Natural killer cell (primary cell): ENCODE data around the gene NPAS3. TPM values are rescaled to one million over a fixed set of nuclear protein-coding genes. Genes with fewer than 3 reads are reported as not detected.

Source experiments
- ATAC-seq, 3 donors: fragments of 150-1000 bp in 2 of 3; fragments of 200-7000 bp in 1 of 3; cut with Tn5 transposase; 1 replicate in 1 of 3; 2 replicates in 2 of 3; pipeline ENCODE4 v1.10.0; 2021; ENCODE audit warnings: mild to moderate bottlenecking in 2 of 3, moderate library complexity in 2 of 3
- DNase-seq, 2 donors: peaks; one replicate each; pipeline versions ENCODE4 v3.0.0 to v3.0.0-alpha.2; 2013 to 2021; ENCODE audit warnings: mixed read lengths in 1 of 2
- H3K27ac ChIP-seq: one replicate; pipeline ENCODE4 v1.5.1; 2013; ENCODE audit warnings: mild to moderate bottlenecking, low read length
- H3K27me3 ChIP-seq: one replicate; pipeline ENCODE4 v1.6.1; 2013; ENCODE audit warnings: low read length; ENCODE audit not compliant: control insufficient read depth, insufficient read depth
- H3K36me3 ChIP-seq: one replicate; pipeline ENCODE4 v1.6.1; 2013; ENCODE audit warnings: low read length; ENCODE audit not compliant: control insufficient read depth, insufficient read depth
- H3K4me1 ChIP-seq: one replicate; pipeline ENCODE4 v1.6.1; 2013; ENCODE audit warnings: low read length; ENCODE audit not compliant: control insufficient read depth, insufficient read depth
- H3K4me3 ChIP-seq: one replicate; pipeline ENCODE4 v1.5.1; 2013; ENCODE audit warnings: low read length
- H3K9me3 ChIP-seq: one replicate; pipeline ENCODE4 v1.6.1; 2013; ENCODE audit warnings: low read length; ENCODE audit not compliant: control insufficient read depth, insufficient read depth
- H3K27ac Mint-ChIP-seq, 2 donors: one replicate each; pipeline ENCODE4 v1.8.0; 2022; ENCODE audit warnings: mild to moderate bottlenecking in 2 of 2, mixed read lengths in 2 of 2, moderate library complexity in 1 of 2
- H3K27me3 Mint-ChIP-seq, 2 donors: one replicate each; pipeline ENCODE4 v1.8.0; 2022; ENCODE audit warnings: low read depth in 2 of 2, mixed read lengths in 2 of 2
- H3K36me3 Mint-ChIP-seq: one replicate; pipeline ENCODE4 v1.8.0; 2022; ENCODE audit warnings: mixed read lengths
- H3K4me1 Mint-ChIP-seq, 2 donors: one replicate each; pipeline ENCODE4 v1.8.0; 2022; ENCODE audit warnings: mixed read lengths in 2 of 2
- H3K4me3 Mint-ChIP-seq: one replicate; pipeline ENCODE4 v1.8.0; 2022; ENCODE audit warnings: mild to moderate bottlenecking, moderate library complexity, mixed read lengths
- H3K9me3 Mint-ChIP-seq, 2 donors: one replicate each; pipeline ENCODE4 v1.8.0; 2022; ENCODE audit warnings: mixed read lengths in 2 of 2
- CTCF ChIP-seq: fragments of 200-600 bp; IDR thresholded peaks from one replicate; pipeline ENCODE4 v1.8.0; 2022; ENCODE audit warnings: antibody characterized with exemption
- WGBS: methylation state at CpG from one replicate; pipeline ENCODE4 v1.1.7; 2013; ENCODE audit warnings: missing lambda C conversion rate; ENCODE audit not compliant: insufficient coverage; 5-methylcytosine and 5-hydroxymethylcytosine counted together
- intact Hi-C: fragments of 100-400 bp; cut with micrococcal nuclease; formaldehyde crosslinking; loops from one replicate; pipeline ENCODE4 v1.14.2; 2022
- total RNA-seq, 4 donors: library from RNA; stranded (reverse); fragments of 120-200 nt in 1 of 4; gene quantifications; one replicate each; pipeline versions ENCODE4 v1.2.3 to v1.2.4, GENCODE V29; 2013 to 2022

Gene NPAS3
- total RNA-seq, 3 donors from 2014 or later (not counting 1 experiment from before 2014, with no cell fraction given) = not detected

DNA sequence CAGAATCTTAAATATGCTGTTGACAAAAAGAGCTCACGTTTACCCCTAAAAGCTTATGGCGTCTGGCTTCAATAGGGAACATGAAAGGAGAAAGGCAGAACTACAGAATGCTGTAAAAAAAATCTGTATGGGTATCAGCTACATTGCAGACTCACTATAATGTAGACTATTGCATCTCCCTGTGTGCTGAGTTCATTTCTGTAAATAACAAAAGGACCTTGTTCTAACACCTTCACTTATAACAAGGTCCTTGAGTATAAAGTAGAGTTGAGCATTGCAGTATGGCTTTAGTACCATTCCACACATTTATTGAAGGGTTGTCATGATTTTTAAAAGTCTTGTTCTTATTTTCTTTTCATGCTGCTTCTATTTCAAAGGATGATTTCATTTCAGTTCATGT lies 165.3 kb downstream of the NPAS3 start:
- WGBS = 100% methylated on average over 2 of the region's 2 CpGs

DNA sequence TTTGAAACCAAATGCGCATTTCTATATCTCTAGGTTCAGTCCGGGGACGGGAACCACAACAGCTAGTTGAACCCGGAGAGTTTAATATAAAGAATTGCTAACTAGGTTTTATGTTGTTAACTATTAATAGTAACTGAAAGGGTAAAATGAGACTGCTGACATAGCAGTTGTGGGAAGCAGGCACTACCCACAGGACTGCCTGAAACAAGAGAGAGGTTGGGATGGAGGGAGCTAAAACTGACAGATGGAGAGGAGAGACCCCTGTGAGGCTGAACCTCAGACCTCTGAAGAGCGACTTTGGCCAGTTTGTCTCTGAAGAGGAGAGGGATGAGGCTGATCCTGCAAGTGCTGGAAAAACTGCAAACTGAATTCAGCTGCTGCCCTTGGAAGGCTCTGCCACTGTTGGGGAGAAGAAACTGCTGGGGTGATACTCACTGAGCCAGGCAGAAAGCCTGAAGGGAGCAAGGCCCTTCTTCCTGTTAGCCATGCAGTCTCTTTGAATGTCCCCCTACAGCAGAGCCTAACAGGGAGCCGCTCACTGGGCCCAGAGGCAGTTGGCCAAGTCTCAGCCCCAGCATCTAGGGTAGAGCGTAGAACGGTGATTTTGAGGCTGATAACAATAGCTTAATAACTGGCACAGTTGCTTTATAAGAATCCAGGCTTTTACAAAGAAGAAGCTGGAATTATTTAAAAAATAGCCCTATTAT lies 172.2 kb downstream of the NPAS3 start:
- no peak overlapping the region for H3K27ac ChIP-seq

More for the DNA sequence above, 165.3 kb downstream of the NPAS3 start:
- no peak for TF ChIP-seq CTCF
- H3K27me3 Mint-ChIP-seq = no peaks in the 10 kb centered on the region
- peaks cover 10 to 12% of the 10 kb centered on the region in 2 donors for H3K9me3 Mint-ChIP-seq
- H3K36me3 Mint-ChIP-seq = no peaks in the 10 kb centered on the region
- H3K4me3 Mint-ChIP-seq = no peak overlapping the region
- intact Hi-C loops = no loop called here
- Histone ChIP-seq H3K27me3 (no peaks in the 10 kb centered on the region), H3K4me1 (no peaks in the 10 kb centered on the region), H3K27ac (no peak overlapping the region), H3K9me3 (peaks cover 4% of the 10 kb centered on the region), H3K36me3 (no peaks in the 10 kb centered on the region), H3K4me3 (no peak overlapping the region)
- DNase-seq = no peak
- H3K4me1 Mint-ChIP-seq = no peaks in the 10 kb centered on the region
- ATAC-seq = no peak
- H3K27ac Mint-ChIP-seq = no peak overlapping the region

GRCh38 chr14:33114331-33114730 lies 175.7 kb downstream of the NPAS3 start:
- no peak overlapping the region for H3K27ac ChIP-seq
- H3K36me3 Mint-ChIP-seq = no peaks in the 10 kb centered on the region
- no peak overlapping the region for H3K27ac Mint-ChIP-seq
- intact Hi-C loops = no loop called here
- no peak overlapping the region for H3K4me3 ChIP-seq
- H3K27me3 Mint-ChIP-seq = no peaks in the 10 kb centered on the region
- no peak for ATAC-seq
- WGBS = 84% methylated on average over 3 of the region's 3 CpGs
- DNase-seq = no peak
- H3K9me3 Mint-ChIP-seq = peaks cover 5 to 10% of the 10 kb centered on the region in 2 donors
- H3K4me3 Mint-ChIP-seq = no peak overlapping the region
- no peaks in the 10 kb centered on the region for H3K36me3 ChIP-seq
- H3K4me1 ChIP-seq = no peaks in the 10 kb centered on the region
- H3K4me1 Mint-ChIP-seq = no peaks in the 10 kb centered on the region
- no peak for TF ChIP-seq CTCF
- no peaks in the 10 kb centered on the region for H3K27me3 ChIP-seq
- H3K9me3 ChIP-seq = no peaks in the 10 kb centered on the region

More for the DNA sequence above, 172.2 kb downstream of the NPAS3 start:
- Mint-ChIP-seq H3K4me1 (no peaks in the 10 kb centered on the region), H3K27ac (no peak overlapping the region), H3K4me3 (no peak overlapping the region), H3K36me3 (no peaks in the 10 kb centered on the region), H3K9me3 (peaks cover 5 to 10% of the 10 kb centered on the region in 2 donors), H3K27me3 (no peaks in the 10 kb centered on the region)
- intact Hi-C loops = no loop called here
- TF ChIP-seq CTCF = no peak
- Histone ChIP-seq H3K9me3 (no peaks in the 10 kb centered on the region), H3K4me3 (no peak overlapping the region), H3K4me1 (no peaks in the 10 kb centered on the region), H3K27me3 (no peaks in the 10 kb centered on the region), H3K36me3 (no peaks in the 10 kb centered on the region)
- ATAC-seq (no peak), DNase-seq (no peak)
- 90% methylated on average over 8 of the region's 8 CpGs for WGBS

GRCh38 chr14:33118668-33119067 lies 180.0 kb downstream of the NPAS3 start:
- ATAC-seq = no peak
- Histone ChIP-seq H3K4me3 (no peak overlapping the region), H3K4me1 (no peaks in the 10 kb centered on the region), H3K27me3 (no peaks in the 10 kb centered on the region), H3K9me3 (peaks cover 4% of the 10 kb centered on the region), H3K36me3 (no peaks in the 10 kb centered on the region), H3K27ac (no peak overlapping the region)
- no peaks in the 10 kb centered on the region for H3K36me3 Mint-ChIP-seq
- peaks cover 5 to 11% of the 10 kb centered on the region in 2 donors for H3K9me3 Mint-ChIP-seq
- no peaks in the 10 kb centered on the region for H3K27me3 Mint-ChIP-seq
- H3K4me1 Mint-ChIP-seq = no peaks in the 10 kb centered on the region
- H3K27ac Mint-ChIP-seq = no peak overlapping the region
- no peak for DNase-seq
- H3K4me3 Mint-ChIP-seq = no peak overlapping the region
- no peak for TF ChIP-seq CTCF
- WGBS = 89% methylated on average over 1 of the region's 1 CpG
- intact Hi-C loops = no loop called here
